ENCODE results near the gene FAM20C. TPM values are rescaled to one million over a fixed set of nuclear protein-coding genes. Genes with fewer than 3 reads are reported as not detected.
A peak's percentile ranks its signal among the peaks of the same experiment; 100 is the strongest.

FAM20C gene
- total RNA-seq, 1 donor from 2014 or later, result 90.8 TPM

DNA sequence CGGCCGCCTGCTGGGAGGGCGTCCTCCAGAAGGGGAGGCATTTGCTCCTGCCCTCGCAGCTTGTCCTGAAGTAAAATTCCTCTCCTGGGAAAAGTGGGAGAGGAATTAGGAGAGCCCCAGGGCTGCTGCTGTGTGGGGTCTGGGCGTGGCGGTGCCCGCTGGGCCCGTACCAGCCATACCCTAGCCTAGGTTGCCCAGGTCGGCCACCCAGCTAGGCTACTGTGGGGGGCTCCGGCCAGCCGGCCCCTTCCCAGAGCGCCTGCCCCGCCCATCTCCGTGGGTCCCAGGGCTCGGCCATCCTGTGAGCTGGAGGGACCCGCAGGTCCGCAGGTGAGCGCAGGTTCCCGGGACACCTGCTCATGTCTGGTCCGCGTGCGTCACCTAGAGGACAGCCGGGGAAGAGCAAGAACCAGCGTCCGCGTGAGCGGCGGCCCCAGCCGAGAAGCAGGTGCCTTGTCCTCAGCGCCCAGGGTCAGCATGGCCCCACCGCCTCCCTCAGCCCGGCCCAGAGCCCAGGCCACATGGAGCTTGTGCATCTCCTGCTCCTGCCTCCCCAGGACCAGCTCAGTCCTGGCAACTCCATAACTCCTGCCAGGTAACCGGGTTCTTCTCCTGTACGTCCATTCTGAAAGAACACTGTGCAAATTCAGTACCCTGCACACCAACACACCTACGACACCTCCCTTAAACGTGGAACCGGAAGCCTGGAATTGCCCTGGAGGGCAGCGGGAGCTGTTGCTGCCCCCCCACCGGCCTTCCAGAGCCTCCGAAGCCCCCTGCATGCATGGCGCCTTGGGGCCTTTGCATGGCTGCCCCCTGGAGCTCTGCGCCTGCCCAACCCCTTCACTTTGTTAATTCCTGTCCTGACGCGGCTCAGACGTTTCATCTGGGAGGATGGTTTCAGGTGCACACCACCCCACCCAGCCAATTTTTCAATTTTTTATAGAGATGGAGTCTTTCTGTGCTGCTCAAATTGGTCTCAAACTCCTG, 74.8 kb downstream of the FAM20C start:
- no peak for DNase-seq (ENCODE audit: low spot score in 2 of 2)
- TF ChIP-seq, protein P1, sequence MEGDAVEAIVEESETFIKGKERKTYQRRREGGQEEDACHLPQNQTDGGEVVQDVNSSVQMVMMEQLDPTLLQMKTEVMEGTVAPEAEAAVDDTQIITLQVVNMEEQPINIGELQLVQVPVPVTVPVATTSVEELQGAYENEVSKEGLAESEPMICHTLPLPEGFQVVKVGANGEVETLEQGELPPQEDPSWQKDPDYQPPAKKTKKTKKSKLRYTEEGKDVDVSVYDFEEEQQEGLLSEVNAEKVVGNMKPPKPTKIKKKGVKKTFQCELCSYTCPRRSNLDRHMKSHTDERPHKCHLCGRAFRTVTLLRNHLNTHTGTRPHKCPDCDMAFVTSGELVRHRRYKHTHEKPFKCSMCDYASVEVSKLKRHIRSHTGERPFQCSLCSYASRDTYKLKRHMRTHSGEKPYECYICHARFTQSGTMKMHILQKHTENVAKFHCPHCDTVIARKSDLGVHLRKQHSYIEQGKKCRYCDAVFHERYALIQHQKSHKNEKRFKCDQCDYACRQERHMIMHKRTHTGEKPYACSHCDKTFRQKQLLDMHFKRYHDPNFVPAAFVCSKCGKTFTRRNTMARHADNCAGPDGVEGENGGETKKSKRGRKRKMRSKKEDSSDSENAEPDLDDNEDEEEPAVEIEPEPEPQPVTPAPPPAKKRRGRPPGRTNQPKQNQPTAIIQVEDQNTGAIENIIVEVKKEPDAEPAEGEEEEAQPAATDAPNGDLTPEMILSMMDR (IDR thresholded peaks at IDR 0.05), result peak in 1 of 3 experiments; percentile 50
- Histone ChIP-seq H3K4me3 (no peak overlapping the region), H3K4me1 (no peaks in the 10 kb centered on the region), H3K27ac (no peak overlapping the region), H3K9me3 (no peaks in the 10 kb centered on the region), H3K36me3 (no peaks in the 10 kb centered on the region), H3K27me3 (no peaks in the 10 kb centered on the region)
- intact Hi-C loops (cut with DNase I), result no loop called here

DNA sequence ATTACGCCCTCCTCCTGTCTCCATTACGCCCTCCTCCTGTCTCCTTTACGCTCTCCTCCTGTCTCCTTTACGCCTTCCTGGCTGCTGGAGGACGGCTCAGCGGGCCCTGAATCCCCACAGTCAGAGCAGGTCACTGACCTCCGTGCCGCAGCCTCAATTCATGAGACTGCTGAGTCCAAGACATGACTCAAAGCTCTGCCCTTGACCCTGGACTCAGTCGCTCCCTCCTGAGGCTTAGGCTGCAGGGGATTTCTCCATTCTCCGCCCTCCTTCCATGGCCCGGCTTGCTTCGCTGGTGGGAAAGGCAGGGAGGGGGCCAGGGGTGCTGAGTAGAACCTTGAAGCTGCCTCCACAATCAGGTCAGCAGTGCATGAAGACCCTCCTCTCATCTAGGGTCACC, 76.6 kb downstream of the FAM20C start:
- no peaks in the 10 kb centered on the region for H3K4me1 ChIP-seq
- no peaks in the 10 kb centered on the region for H3K27me3 ChIP-seq
- no peaks in the 10 kb centered on the region for H3K36me3 ChIP-seq
- H3K9me3 ChIP-seq, result peaks cover 5 to 11% of the 10 kb centered on the region in 2 donors
- no peak overlapping the region for H3K4me3 ChIP-seq
- DNase-seq (ENCODE audit: low spot score in 2 of 2), result no peak
- H3K27ac ChIP-seq, result no peak overlapping the region
- intact Hi-C loops (cut with DNase I), result no loop called here
- TF ChIP-seq, protein P1 (IDR thresholded peaks at IDR 0.05), result no peak

DNA sequence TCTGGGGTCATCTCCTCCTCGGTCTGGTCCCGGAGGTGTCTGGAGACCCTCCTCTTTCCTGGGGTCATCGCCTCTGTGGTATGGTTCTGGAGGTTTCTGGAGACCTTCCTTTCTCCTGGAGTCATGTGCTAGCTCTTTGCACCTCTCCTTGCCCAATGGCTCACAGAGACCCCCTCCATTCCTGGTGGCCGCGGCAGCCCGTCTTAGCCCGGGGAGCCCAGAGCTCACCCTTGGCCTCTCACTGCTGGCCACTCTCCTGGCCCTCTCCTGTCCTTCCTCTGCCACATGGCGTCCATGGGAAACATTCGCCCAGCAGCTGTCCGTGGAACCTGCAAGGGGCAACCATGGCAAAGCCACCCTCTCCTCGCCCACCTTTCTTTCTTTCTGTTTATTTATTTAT, 77.3 kb downstream of the FAM20C start:
- Histone ChIP-seq H3K27ac (no peak overlapping the region), H3K27me3 (no peaks in the 10 kb centered on the region), H3K4me1 (no peaks in the 10 kb centered on the region), H3K36me3 (no peaks in the 10 kb centered on the region), H3K9me3 (peaks cover 5 to 11% of the 10 kb centered on the region in 2 donors), H3K4me3 (no peak overlapping the region)
- TF ChIP-seq, protein P1 (IDR thresholded peaks at IDR 0.05), result no peak
- no peak for DNase-seq (ENCODE audit: low spot score in 2 of 2)
- intact Hi-C loops (cut with DNase I), result no loop called here

DNA sequence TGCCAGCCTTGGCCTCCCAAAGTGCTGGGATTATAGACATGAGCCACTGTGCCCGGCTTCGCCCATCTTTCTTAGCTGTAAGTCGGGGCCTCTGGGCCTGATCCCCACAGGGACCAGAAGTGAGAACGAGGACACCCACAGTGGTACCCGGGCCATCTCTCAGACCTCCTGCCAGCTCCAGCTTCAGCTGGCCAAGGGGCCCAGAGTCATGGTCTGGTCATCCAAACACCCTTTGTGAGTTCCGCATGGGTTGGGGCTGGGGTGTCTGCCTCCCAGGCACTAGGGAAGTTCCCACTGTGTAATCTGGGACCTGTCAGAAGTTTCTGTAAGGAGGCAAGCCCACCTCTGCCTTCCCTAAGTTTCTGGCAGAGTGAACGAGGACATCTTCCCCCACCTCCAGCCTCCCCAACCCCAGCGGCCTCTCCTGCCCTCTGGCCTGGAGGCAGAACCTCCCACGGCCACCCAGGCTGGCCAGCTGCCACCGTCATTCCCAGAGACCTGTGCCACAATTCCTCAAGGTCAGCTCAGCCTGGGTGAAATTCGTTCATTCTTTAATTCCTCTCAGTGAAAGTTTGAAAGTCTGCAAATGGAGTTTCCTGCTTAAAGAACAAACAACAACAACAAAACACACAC, 78.1 kb downstream of the FAM20C start:
- no peaks in the 10 kb centered on the region for H3K27me3 ChIP-seq
- TF ChIP-seq, protein P1 (IDR thresholded peaks at IDR 0.05), result no peak
- no peaks in the 10 kb centered on the region for H3K4me1 ChIP-seq
- H3K4me3 ChIP-seq, result no peak overlapping the region
- DNase-seq (ENCODE audit: low spot score in 2 of 2), result no peak
- H3K27ac ChIP-seq, result no peak overlapping the region
- intact Hi-C loops (cut with DNase I), result no loop called here
- peaks cover 5 to 11% of the 10 kb centered on the region in 2 donors for H3K9me3 ChIP-seq
- H3K36me3 ChIP-seq, result no peaks in the 10 kb centered on the region

DNA sequence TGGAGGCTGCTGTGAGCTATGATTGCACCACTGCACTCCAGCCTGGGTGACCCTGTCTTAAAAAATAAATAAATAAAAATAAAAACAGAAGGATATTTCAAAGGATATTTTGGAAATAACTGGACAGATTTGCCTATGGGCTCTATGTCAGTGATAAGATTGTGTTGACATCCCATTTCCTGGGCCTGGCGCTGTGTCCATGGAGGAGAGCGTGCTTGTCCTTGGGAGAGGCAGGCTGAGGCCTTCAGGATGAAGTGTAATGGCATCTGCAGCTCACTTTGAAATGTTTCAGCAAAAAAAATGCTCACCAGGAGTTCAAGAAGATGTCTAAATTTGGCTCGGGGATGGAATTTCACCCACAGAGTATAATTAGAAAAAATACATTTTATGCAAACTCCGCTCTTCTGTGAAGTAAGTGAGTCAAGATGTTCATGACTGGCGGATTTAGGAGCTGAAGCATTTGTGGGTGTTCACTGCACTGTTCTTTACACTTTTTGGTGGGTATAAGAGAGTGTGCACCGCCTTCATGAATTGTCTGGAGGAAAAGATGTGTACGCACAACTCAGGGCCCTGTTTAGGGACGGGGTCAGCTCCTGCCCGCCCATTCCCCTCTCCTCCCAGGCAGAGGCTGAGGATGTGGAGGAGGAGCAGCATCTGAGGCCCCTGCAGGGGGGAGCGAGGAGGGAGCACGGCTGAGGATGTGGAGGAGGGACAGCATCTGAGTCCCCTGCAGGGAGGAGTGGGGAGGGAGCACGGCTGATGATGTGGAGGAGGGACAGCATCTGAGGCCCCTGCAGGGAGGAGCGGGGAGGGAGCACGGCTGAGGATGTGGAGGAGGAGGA, 79.1 kb downstream of the FAM20C start:
- no peak for DNase-seq (ENCODE audit: low spot score in 2 of 2)
- TF ChIP-seq, protein P1 (IDR thresholded peaks at IDR 0.05), result no peak
- Histone ChIP-seq H3K4me1 (no peaks in the 10 kb centered on the region), H3K27me3 (no peaks in the 10 kb centered on the region), H3K36me3 (no peaks in the 10 kb centered on the region), H3K4me3 (no peak overlapping the region), H3K9me3 (peaks cover 5 to 11% of the 10 kb centered on the region in 2 donors), H3K27ac (no peak overlapping the region)
- intact Hi-C loops (cut with DNase I), result no loop called here
